Fibroblast of skin of scalp (primary cell): ENCODE measurements around the gene ROMO1.
"Not testable (repeated sequence)": the region's sequence is repeated elsewhere in the genome, so short reads cannot be mapped to it uniquely, and the experiment has no call there.

Experiments
- DNase-seq: peaks from one replicate; pipeline ENCODE4 v3.0.0-alpha.2; 2013

ROMO1 gene

GRCh38 chr20:35731862-35732643, 32.8 kb downstream of the ROMO1 start:
- DNase-seq, result no peak

DNA sequence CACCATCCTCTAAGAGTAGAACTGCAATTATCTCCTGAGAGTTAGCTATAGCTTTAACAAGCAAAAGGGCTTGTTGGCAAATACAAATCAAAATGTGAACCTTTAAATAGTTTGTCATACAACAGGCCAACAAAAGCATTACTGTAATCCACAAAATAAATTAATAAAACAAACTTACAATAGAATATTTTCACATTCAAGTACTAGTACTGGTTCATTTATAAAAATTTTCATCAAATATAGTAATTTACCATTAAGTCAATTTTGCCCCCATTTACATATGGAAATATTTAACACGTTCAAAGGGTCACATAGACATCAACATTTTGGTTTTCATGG, 33.4 kb downstream of the ROMO1 start:
- DNase-seq, result no peak

DNA sequence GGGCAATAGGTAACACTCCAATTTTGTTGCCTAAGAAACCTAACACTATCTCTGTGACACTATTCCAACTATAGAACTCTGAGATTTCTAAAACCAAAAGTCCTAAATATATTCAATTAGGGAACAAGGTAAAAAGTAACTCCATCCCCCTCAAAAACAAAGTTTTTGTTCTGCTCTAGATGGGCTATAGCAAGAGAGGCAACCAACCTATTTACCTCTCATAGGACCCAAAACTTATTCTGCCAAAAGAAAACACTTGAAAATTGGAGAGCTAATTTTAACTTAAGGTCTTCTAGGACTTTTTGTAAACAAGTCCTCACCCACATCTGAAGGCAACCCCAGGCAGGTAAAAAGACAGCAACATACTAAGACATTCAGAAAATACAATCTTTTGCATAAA, 35.2 kb downstream of the ROMO1 start:
- DNase-seq, result no peak

DNA sequence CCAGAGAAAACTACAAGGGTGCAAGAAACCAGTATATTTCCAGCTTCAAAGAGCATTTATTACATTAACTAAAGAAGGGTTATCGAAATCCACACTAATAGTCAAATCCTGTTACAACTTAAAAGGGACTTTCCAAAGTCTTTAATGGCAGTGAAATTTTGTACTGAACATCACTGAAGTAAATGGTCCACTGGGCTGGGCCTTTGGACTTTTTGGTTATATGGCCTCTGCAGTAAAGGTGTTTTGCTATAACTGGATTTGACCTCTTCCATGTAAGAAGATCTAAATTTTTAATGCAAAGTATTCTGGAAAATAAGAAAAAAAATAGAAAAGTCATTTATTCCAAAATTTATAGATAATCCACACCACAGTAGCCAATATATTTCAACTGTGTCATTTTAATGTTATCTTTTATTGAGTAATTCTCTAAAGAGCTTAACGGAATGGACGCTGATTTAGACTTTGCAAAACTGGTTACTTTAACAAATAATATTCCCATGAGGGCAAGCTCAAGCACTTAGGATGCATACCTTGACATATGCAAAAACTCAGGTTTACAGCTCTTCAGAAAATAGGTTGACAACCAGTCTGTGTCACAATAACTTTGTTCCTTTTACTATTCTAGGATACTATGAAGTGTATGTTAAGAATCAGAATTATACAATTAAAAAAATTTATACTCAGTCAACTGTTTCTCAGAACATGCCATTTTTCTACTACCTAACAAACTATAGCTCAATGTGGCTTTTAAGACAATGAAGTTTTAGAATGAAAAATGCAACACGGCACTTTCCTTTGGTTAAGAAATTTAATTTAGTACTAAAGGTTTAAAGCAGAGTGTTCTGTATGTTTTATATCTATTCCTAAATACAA, 35.8 kb downstream of the ROMO1 start:
- no peak for DNase-seq

DNA sequence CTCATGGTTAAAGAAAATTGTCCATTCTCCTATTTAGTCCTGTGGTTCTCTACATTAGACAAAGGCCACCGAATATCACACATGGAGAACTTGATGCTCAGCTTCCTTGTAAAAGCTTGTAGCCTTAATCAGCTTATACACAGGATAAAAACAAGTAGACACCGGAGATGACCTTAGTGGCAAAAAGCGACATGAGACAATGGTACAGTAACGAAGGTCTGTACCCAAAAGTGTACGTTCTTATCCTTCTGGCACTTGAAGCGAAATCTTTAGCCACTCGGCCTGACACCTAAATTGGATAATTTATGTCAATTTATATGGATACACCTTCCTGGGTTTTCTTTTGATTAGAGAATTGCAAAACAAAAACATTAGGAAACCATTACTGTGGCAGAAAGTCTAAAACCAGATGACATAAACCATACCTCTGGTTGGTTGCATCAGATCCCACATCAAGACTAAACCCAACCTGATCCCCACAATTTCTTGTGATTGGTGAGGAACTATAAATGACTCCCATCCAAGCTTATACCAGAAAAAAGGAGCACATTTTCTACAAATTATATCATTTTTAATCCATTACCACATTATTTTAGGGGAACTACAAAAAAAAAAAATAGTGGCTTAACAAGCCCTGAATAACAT, 36.7 kb downstream of the ROMO1 start:
- DNase-seq, result no peak

GRCh38 chr20:35737865-35738333, 38.7 kb downstream of the ROMO1 start:
- no peak for DNase-seq

- no peak for DNase-seq
Observed at GRCh38 chr20:35738410-35739179, 39.4 kb downstream of the ROMO1 start.

DNA sequence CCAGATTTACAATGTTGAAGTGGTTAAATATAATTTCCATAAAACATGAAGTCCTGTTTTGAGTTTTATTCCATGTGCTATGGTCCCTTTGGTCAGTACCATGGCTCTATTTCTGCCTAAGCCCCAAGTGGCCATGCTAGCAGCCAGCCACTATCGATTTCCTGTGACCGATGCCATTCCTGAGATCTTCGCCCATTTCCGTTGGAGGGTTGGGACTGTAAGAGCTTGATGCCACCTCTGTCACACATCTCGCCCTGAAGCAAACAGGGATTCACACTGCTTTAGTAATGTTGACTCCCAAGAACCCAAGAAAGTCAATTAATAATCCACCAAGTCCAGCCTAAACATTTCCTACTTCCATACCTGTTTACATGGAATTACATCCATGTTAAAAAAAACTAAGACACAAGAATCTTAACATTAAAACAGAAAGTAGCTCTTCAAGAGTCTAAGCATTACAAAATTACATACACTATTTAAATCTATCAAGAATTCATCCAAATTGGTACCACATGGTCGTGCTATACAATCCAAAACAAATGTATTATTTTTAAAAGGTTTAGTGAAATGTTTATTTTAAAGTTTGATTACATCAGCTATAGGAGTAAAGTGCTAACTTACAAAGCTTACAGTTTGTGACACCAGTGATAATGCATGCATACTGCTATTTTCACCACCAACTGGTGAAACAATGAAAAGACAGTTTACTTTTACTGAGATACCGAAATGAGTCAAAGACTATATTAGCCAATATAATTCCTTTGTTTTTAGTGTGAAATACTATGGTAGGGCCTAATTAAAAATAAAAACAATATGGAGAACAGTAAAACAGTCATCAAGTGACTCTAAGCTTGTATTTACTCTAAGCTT, 40.3 kb downstream of the ROMO1 start:
- DNase-seq, result peak; percentile 60

GRCh38 chr20:35741892-35742740, 42.9 kb downstream of the ROMO1 start, which contains the start of gene RBM39:
Gene RBM39 (minus strand): TSS chr20:35742260. CDS start chr20:35740874, 1,386 bp downstream.
- peak; percentile 100 for DNase-seq

- DNase-seq, result no peak
Observed at GRCh38 chr20:35742741-35743523, 43.7 kb downstream of the ROMO1 start.

GRCh38 chr20:35743693-35744491, 44.7 kb downstream of the ROMO1 start:
- no peak for DNase-seq

GRCh38 chr20:35744492-35744841, 45.3 kb downstream of the ROMO1 start:
- DNase-seq, result not testable (repeated sequence)
